Activated CD8-positive, alpha-beta T cell treated with anti-CD3 and anti-CD28 coated beads, Interleukin-2, amount 10 ng/mL, durations not matched to agents 7 days and 5 days (primary cell): ENCODE measurements around the gene CSNK1D. TPM values are rescaled to one million over a fixed set of nuclear protein-coding genes. Genes with fewer than 3 reads are reported as not detected.

Source experiments
- ATAC-seq: fragments of 150-1000 bp; cut with Tn5 transposase; one replicate; pipeline ENCODE4 v1.10.0; 2021; ENCODE audit warnings: moderate library complexity
- CTCF ChIA-PET: fragments of 350-600 bp; sonication (Branson Sonifier 250); formaldehyde crosslinking; loops from one replicate; lab custom pipeline; 2021; ENCODE audit warnings: antibody characterized with exemption; lab: Charles Lee
- POLR2A ChIA-PET: fragments of 350-600 bp; sonication (Branson Sonifier 250); formaldehyde crosslinking; loops from one replicate; lab custom pipeline; 2021; ENCODE audit warnings: antibody characterized with exemption; lab: Charles Lee
- DNase-seq: peaks from one replicate; pipeline ENCODE4 v3.0.0-alpha.2; 2020
- H3K27ac Mint-ChIP-seq: one replicate; pipeline ENCODE4 v1.8.0; 2021; ENCODE audit warnings: mild to moderate bottlenecking, mixed read lengths
- H3K27me3 Mint-ChIP-seq: one replicate; pipeline ENCODE4 v1.8.0; 2021; ENCODE audit warnings: low read depth, mixed read lengths
- H3K36me3 Mint-ChIP-seq: one replicate; pipeline ENCODE4 v1.8.0; 2021; ENCODE audit warnings: low read depth, mixed read lengths
- H3K4me1 Mint-ChIP-seq: one replicate; pipeline ENCODE4 v1.8.0; 2021; ENCODE audit warnings: low read depth, mixed read lengths
- H3K4me3 Mint-ChIP-seq: one replicate; pipeline ENCODE4 v1.8.0; 2021; ENCODE audit warnings: mild to moderate bottlenecking, mixed read lengths
- H3K9me3 Mint-ChIP-seq: one replicate; pipeline ENCODE4 v1.8.0; 2022; ENCODE audit warnings: mixed read lengths; ENCODE audit not compliant: insufficient read depth
- total RNA-seq, 2 experiments: library from RNA; stranded (reverse); gene quantifications; one replicate each; pipeline ENCODE4 v1.2.3, GENCODE V29; 2021

The CSNK1D gene
- total RNA-seq, 2 experiments from 2014 or later, result 99.5 to 111 TPM

DNA sequence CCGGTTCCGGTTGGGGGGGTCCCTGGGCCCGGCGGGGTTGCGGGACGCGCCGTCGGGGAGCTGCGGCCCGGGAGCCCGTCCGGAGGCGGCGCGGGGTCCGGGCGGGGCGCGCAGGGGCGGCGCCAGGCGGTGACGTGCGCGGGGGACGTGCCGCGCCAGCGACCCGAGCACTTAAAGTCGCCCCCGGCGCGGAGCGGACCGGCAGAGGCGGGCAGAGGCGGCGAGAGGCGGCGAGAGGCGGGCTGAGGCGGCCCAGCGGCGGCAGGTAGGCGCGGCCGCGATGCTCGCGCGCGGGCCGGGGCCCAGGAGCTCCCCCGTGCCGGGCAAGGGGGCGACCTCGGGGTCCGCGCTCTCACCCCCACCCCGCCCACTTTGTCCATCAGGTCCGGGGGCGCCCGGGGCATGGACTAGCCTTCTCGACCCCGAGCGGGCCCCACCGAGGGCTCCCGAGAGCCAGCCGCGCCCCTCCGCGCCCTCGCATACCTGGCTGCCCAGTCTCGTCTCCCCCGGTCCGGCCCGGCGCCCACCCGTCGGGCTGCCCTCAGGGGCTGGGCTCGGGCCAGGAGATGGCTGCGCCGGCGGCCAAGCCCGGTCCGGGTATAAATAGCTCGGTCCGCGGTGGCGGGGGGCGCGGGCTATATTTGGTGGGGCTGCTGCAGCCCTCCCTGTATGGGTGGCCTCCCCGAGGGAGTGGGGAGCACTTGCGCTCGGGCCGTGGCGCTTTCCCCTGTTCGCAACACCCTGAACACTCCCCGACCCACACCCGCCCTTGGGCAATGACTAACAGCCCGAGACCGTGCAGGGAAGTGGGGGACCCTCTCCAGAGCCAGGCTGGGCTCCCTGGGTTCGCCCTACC is 44.4 kb downstream of the CSNK1D start, which contains the start of gene SLC16A3:
TSS of gene SLC16A3 (plus strand) at position 201 of the 856 bp plus-strand sequence. CDS start 6,967 bp downstream, outside the sequence.
- POLR2A ChIA-PET, result interaction anchor here (0.7 to 1.8 kb wide), 16 partner anchors 9 to 199 kb away, joined by 3 to 7 read pairs (median 4); partner anchors contain the start of genes CD7, CSNK1D and DCXR
- H3K4me3 Mint-ChIP-seq, result peak within 1 kb of the TSS; percentile 95

DNA sequence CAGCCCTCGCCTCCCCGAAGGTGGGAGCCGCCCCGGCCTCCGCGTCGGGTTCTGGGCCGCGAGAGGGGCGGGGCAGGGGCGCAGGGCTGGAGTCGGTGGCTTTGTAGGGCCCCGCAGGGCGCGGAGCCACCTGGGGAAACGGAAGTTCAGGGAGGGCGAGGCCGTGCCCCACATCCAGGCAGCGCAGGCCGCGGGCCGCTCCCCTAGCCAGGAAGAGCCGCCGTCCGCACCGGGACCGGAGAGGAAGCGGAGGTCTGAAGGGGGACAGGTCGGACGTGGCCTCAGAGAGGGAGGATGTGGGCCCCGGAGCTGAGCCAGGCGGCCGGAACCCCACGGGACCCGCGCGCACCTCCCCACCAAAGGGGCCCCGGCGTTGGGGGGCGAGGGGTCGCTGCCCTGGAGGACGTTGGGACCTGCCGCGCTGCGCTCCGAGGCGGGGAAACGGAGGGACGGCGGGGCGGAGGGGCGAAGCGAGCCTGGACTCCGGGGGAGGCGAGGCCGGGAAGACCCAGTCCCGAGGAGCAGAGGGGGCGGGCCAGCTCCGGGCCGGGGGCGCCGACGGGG is 45.1 kb downstream of the CSNK1D start:
- Mint-ChIP-seq H3K4me1 (peaks cover 17% of the 10 kb centered on the region), H3K36me3 (peaks cover 12% of the 10 kb centered on the region), H3K4me3 (peak overlapping the region; percentile 80), H3K27ac (peak overlapping the region; percentile 90), H3K9me3 (no peaks in the 10 kb centered on the region), H3K27me3 (no peaks in the 10 kb centered on the region)
- DNase-seq (peak; percentile 84), ATAC-seq (peak; percentile 42)
- POLR2A ChIA-PET, result interaction anchor here (0.7 to 1.8 kb wide), 11 partner anchors 14 to 191 kb away, joined by 3 to 7 read pairs (median 5); partner anchors contain the start of genes CD7 and DCXR
- CTCF ChIA-PET, result interaction anchor here (1.9 kb wide), 1 partner anchor 22 kb away, joined by 7 read pairs; no protein-coding TSS in a partner anchor

More for the DNA sequence above, 44.4 kb downstream of the CSNK1D start, which contains the start of gene SLC16A3:
- DNase-seq, result peak; percentile 80
- Mint-ChIP-seq H3K9me3 (no peaks in the 10 kb centered on the region), H3K27ac (peak within 1 kb of the TSS; percentile 92), H3K4me1 (peaks cover 20% of the 10 kb centered on the region), H3K27me3 (no peaks in the 10 kb centered on the region), H3K36me3 (peaks cover 14% of the 10 kb centered on the region)
- CTCF ChIA-PET, result interaction anchor here (1.9 kb wide), 1 partner anchor 23 kb away, joined by 7 read pairs; no protein-coding TSS in a partner anchor
- ATAC-seq, result peak; percentile 56

DNA sequence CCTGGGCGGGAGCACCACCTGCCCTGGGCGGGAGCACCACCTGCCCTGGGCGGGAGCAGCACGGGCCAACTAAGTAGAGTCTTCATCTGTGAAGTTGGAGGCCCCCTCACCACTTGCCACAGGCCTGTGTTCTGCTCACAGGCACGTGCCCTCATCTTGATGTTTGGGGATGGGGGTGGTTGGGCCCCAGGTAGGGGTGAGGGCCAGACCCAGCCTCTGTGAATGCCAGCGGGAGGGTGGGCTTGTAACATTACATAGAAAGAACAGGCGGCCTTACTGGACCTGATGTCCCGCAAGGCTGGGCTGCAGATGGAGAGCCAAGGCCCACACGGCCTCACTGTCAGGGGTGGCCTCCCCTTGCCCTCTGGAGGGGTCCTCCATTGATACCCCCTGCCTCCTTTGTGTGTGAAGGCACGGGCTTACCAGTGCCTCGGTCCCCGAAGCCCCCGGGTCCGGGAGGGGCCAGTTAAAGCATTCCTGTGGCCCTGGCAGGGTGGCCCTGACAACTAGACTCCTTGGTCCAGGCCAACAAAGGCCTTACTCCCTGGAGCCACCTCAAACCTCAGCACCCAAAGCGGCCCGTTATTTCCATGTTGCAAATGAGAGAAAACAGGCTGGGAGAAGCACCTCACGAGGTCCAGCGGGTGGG is 45.7 kb downstream of the CSNK1D start:
- ATAC-seq (no peak), DNase-seq (no peak)
- Mint-ChIP-seq H3K36me3 (peaks cover 11% of the 10 kb centered on the region), H3K4me3 (peak overlapping the region; percentile 80), H3K4me1 (peaks cover 17% of the 10 kb centered on the region), H3K9me3 (no peaks in the 10 kb centered on the region), H3K27me3 (no peaks in the 10 kb centered on the region), H3K27ac (peak overlapping the region; percentile 90)
- CTCF ChIA-PET, result no interaction called here
- POLR2A ChIA-PET, result no interaction called here

DNA sequence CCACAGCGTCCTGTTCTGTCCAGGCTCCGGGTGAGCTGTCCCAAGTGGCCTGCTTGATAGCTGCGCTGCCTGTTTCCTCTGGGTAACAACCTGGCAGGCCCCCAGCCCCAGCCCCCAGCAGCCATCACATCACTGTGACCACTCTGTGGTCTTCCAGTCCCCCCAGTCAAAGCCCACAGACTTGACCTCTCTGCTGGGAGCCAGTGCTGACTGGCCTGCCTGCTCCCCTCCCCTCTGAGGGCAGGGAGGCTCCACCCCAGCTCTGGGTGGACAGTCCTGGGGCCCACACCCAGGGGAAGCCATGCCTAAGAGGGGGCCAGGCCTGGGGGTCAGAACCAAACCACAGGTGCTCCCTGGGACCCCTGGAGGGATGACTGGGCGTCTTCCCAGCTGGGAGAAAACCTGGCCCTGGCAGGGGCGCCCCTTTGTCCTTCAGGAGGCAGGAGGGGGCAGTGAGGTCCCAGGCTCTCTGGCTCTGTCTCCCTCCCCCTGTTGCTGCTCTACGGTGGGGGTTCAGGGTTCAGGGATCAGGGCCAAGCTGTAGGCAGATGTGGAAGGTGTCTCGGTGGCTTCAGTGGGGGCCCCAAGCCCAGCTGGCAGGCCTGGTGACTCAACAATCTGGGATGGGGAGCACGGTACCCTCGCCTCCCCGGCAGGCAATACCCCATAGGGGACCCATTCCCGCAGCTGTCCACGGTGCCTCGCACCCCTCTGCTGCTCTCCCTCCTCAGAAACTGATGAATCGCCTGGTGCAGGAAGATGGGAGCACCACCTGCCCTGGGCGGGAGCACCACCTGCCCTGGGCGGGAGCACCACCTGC is 46.5 kb downstream of the CSNK1D start:
- ChIA-PET CTCF (no interaction called here), POLR2A (interaction anchor here (0.8 kb wide), 1 partner anchor 121 kb away, joined by 3 read pairs; no protein-coding TSS in a partner anchor)
- Mint-ChIP-seq H3K36me3 (peaks cover 9% of the 10 kb centered on the region), H3K9me3 (no peaks in the 10 kb centered on the region), H3K4me1 (peaks cover 13% of the 10 kb centered on the region), H3K27ac (peak overlapping the region; percentile 66), H3K27me3 (no peaks in the 10 kb centered on the region), H3K4me3 (peak overlapping the region; percentile 40)
- no peak for ATAC-seq
- DNase-seq, result no peak

DNA sequence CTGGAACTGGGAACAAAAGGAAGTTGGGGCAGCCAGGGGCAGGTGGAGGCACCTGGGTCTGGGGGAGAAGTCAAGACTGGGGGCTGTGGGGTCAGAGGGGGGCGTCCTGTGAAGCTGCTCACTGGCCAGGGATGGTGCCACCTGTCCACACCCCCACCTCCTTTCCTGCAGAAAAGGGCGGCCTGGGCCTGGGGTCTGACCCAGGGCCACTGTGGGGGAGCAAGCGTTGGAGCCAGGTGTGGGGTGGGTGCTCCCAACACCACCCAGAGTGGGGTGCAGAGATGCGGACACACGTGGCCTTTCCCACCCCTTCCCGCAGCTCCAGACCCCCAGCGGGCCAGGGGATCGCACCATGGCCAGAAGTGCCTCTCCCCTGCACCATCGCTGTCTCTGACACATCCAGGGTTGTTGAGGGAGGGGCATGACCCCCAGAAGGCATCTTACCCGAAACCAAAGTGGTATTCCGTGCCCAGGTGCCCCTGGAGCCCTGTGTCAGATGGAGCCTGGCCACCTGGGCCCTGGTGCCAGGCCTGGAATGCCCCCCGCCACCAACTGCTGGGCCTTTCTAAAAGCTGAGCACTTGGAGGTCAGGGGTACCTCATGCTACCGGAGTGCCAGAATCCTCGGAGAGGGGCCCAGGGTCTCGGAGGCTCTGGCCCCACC is 47.2 kb downstream of the CSNK1D start:
- DNase-seq (no peak), ATAC-seq (no peak)
- Mint-ChIP-seq H3K9me3 (no peaks in the 10 kb centered on the region), H3K27ac (no peak overlapping the region), H3K27me3 (no peaks in the 10 kb centered on the region), H3K36me3 (peaks cover 9% of the 10 kb centered on the region), H3K4me1 (peaks cover 12% of the 10 kb centered on the region), H3K4me3 (no peak overlapping the region)
- POLR2A ChIA-PET, result interaction anchor here (0.8 kb wide), 1 partner anchor 120 kb away, joined by 3 read pairs; no protein-coding TSS in a partner anchor
- CTCF ChIA-PET, result interaction anchor here (0.7 kb wide), 1 partner anchor 10 kb away, joined by 3 read pairs; no protein-coding TSS in a partner anchor

DNA sequence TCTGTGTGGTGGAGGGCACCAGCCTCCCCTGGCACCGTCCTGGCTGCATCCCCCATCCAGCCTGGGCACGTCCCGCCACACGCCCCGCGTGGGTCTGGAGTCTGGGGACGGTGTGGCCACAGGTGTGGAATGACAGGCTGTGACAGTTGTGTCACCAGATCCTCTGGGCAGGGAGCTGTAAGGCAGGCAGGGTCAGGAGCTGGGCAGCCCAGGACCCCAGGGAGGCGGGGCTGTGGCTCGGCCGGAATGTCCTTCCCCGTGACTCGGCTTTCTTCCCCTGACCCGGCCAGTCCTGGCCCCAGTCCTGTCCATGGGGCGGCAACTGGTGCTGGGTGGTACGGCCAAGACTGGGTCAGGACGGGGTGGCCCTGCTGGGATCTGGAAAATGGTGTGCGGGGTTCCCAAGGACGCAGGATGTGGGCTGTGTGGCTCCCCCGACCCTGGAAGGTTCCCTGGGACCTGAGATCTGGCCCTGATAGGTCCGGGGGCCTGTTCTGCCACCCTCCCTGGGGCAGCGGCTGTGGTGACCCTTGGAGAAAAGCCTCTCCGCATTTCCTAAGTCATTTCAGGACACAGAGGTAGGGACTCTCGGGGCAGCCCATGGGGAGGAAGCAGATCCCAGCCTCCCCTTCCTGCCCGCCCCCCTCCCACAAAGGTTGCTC is 48.0 kb downstream of the CSNK1D start:
- CTCF ChIA-PET, result interaction anchor here (0.7 kb wide), 1 partner anchor 9 kb away, joined by 3 read pairs; no protein-coding TSS in a partner anchor
- POLR2A ChIA-PET, result no interaction called here
- peaks cover 1% of the 10 kb centered on the region for H3K27me3 Mint-ChIP-seq
- H3K4me1 Mint-ChIP-seq, result peaks cover 12% of the 10 kb centered on the region
- H3K9me3 Mint-ChIP-seq, result no peaks in the 10 kb centered on the region
- H3K36me3 Mint-ChIP-seq, result peaks cover 9% of the 10 kb centered on the region
- DNase-seq, result no peak
- no peak overlapping the region for H3K4me3 Mint-ChIP-seq
- no peak overlapping the region for H3K27ac Mint-ChIP-seq
- no peak for ATAC-seq

DNA sequence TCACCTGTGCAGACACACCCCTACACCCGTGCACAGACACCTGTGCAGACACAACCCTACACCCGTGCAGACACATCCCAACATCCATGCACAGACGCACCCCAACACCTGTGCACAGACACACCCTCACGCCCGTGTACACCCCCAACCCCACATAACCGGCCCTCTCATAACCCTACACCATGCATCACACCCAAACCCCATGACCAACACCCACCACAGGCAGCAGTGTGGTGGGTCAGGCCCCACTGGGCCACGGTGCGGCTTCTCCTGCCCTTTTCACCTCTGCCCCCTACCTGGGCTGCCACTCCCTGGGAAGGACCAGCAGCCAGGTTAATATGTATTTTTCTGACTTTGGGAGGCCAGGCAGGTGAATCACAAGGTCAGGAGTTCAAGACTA is 48.8 kb downstream of the CSNK1D start:
- H3K9me3 Mint-ChIP-seq, result no peaks in the 10 kb centered on the region
- peaks cover 2% of the 10 kb centered on the region for H3K36me3 Mint-ChIP-seq
- H3K27ac Mint-ChIP-seq, result no peak overlapping the region
- H3K27me3 Mint-ChIP-seq, result peaks cover 2% of the 10 kb centered on the region
- H3K4me1 Mint-ChIP-seq, result peaks cover 8% of the 10 kb centered on the region
- DNase-seq (no peak), ATAC-seq (no peak)
- CTCF ChIA-PET, result no interaction called here
- no peak overlapping the region for H3K4me3 Mint-ChIP-seq
- POLR2A ChIA-PET, result no interaction called here

DNA sequence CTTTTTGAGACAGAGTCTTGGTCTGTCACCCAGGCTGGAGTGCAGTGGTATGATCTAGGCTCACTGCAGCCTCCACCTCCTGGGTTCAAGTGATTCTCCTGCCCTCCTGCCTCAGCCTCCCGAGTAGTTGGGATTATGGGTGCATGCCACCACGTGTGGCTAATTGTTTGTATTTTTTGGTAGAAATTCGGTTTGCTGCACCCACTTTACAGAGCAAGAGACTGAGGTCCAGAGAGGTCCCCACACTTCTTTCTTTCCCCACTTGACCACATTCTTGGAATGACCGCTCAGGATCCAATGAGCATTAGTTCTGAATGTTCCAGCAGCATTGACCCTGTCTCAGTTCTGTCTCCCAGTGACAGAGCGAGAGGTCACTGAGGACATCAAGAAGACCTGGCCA is 50.0 kb downstream of the CSNK1D start:
- ChIA-PET POLR2A (no interaction called here), CTCF (interaction anchor here (1.0 kb wide), 1 partner anchor 201 kb away, joined by 3 read pairs; no protein-coding TSS in a partner anchor)
- H3K4me3 Mint-ChIP-seq, result no peak overlapping the region
- ATAC-seq (no peak), DNase-seq (no peak)
- H3K27me3 Mint-ChIP-seq, result peaks cover 2% of the 10 kb centered on the region
- H3K4me1 Mint-ChIP-seq, result peaks cover 8% of the 10 kb centered on the region
- no peaks in the 10 kb centered on the region for H3K36me3 Mint-ChIP-seq
- H3K27ac Mint-ChIP-seq, result no peak overlapping the region
- no peaks in the 10 kb centered on the region for H3K9me3 Mint-ChIP-seq

DNA sequence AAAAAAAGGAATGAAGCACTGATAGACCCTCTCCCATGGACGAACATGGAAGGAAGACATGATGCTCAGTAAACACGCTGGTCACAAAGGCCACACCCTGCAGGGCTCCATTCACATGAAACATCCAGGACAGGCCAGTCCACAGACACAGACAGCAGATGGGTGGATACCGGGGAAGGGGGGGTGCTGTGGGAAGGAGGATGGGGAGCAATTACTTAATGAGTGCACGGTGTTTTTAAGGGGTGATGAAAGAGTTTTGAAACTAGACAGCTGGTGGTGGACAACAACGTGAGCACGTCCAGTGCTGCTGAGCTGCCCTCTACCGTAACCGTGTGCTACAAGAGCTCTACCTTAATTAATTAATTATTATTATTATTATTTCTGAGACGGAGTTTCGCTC is 50.7 kb downstream of the CSNK1D start:
- H3K36me3 Mint-ChIP-seq, result no peaks in the 10 kb centered on the region
- peaks cover 8% of the 10 kb centered on the region for H3K4me1 Mint-ChIP-seq
- H3K4me3 Mint-ChIP-seq, result no peak overlapping the region
- H3K9me3 Mint-ChIP-seq, result no peaks in the 10 kb centered on the region
- peaks cover 2% of the 10 kb centered on the region for H3K27me3 Mint-ChIP-seq
- DNase-seq, result no peak
- no peak for ATAC-seq
- CTCF ChIA-PET, result interaction anchor here (1.0 kb wide), 1 partner anchor 202 kb away, joined by 3 read pairs; no protein-coding TSS in a partner anchor
- POLR2A ChIA-PET, result no interaction called here
- no peak overlapping the region for H3K27ac Mint-ChIP-seq

DNA sequence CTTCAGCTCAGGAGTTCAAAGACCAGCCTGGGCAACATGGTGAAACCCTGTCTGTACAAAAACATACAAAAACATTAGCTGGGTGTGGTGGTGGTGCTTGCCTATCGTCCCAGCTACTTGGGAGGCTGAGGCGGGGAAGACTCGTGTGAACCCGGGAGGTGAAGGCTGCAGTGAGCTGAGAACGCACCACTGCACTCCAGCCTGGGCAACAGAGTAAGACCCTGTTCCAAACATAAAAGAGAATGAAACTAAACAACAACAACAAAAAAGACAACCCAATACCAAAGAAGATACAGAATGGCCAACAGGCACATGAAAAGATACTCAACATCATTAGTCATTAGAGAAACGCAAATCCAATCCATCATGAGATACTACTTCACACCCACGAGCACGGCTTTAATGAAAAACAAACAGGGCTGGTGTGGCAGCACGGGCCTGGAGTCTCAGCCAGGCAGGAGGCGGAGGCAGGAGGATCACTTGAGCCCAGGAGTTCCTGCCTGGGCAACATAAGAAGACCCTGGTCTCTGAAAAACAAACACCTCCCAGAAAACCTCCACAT is 52.1 kb downstream of the CSNK1D start:
- H3K27ac Mint-ChIP-seq, result no peak overlapping the region
- H3K4me1 Mint-ChIP-seq, result peaks cover 14% of the 10 kb centered on the region
- H3K36me3 Mint-ChIP-seq, result no peaks in the 10 kb centered on the region
- ChIA-PET CTCF (interaction anchor here (1.3 to 1.4 kb wide), 2 partner anchors 15 to 16 kb away, joined by 6 to 7 read pairs; no protein-coding TSS in a partner anchor), POLR2A (no interaction called here)
- DNase-seq (no peak), ATAC-seq (no peak)
- H3K27me3 Mint-ChIP-seq, result peaks cover 2% of the 10 kb centered on the region
- no peaks in the 10 kb centered on the region for H3K9me3 Mint-ChIP-seq
- no peak overlapping the region for H3K4me3 Mint-ChIP-seq
